ENCODE measurements around the gene MEF2D.

- TF ChIP-seq TOX (CRISPR knock-in tag; IDR thresholded peaks at IDR 0.05; ENCODE audit: borderline replicate concordance) (no peak), PATZ1 (CRISPR knock-in tag; IDR thresholded peaks at IDR 0.05; ENCODE audit: borderline replicate concordance) (no peak), TSHZ2 (CRISPR knock-in tag; IDR thresholded peaks at IDR 0.05) (no peak), ZNF565 (CRISPR knock-in tag; conservative IDR thresholded peaks at IDR 0.05; ENCODE audit: low read depth) (no peak), RARB (CRISPR knock-in tag; IDR thresholded peaks at IDR 0.05) (no peak), CREB5 (CRISPR knock-in tag; IDR thresholded peaks at IDR 0.05; ENCODE audit: low read depth) (no peak), GLIS3 (CRISPR knock-in tag; IDR thresholded peaks at IDR 0.05) (0 out of 2 replicates have a peak, but pooled peaks have one; percentile 23), ZFP30 (CRISPR knock-in tag; IDR thresholded peaks at IDR 0.05) (no peak)
Observed at GRCh38 chr1:156421062-156421938, 79.3 kb downstream of the MEF2D start.
